K562 (cell line): ENCODE measurements around the gene APCDD1L. TPM values are rescaled to one million over a fixed set of nuclear protein-coding genes. Genes with fewer than 3 reads are reported as not detected.

Source experiments
- ATAC-seq: fragments of 200-7000 bp; cut with Tn5 transposase; 3 replicates; pipeline ENCODE4 v1.9.1; 2020; ENCODE audit warnings: moderate library complexity
- BruUV-seq: library from RNA; stranded (reverse); fragments of 400-500 nt; replicated peaks from 2 replicates; lab custom pipeline; 2021; lab: Mats Ljungman, UMichigan
- CTCF ChIA-PET: fragments of 300-600 bp; formaldehyde crosslinking; extraction: SDS; loops from one replicate; lab custom pipeline; 2021; ENCODE audit warnings: low intra/inter-chr PET ratio; lab: Yijun Ruan, JAX
- POLR2A ChIA-PET: fragments of 300-600, 350-650 bp; sonication (Branson Sonifier 250); formaldehyde crosslinking; extraction: SDS; loops from one replicate; lab custom pipeline; 2021; ENCODE audit warnings: antibody characterized with exemption, inconsistent platforms; lab: Yijun Ruan, JAX
- DNase-seq, 4 experiments: peaks; one replicate each; pipeline versions ENCODE4 v3.0.0 to v3.0.0-alpha.2; 2011 to 2018; ENCODE audit warnings: low spot score in 3 of 4, mixed read lengths in 3 of 4; ENCODE audit errors: extremely low read depth in 1 of 4
- FAIRE-seq: peaks from 2 replicates; lab custom pipeline; 2011; peaks lifted over from hg19 to GRCh38; lab: Jason Lieb, UNC
- H2AFZ ChIP-seq: 2 replicates; pipeline ENCODE4 v1.6.0; 2011; ENCODE audit warnings: low read depth, low read length, control low read depth, inconsistent platforms
- H3K27ac ChIP-seq: fragments of 200-600 bp; 3 replicates; pipeline ENCODE4 v1.8.0; 2011; ENCODE audit warnings: low read depth, mild to moderate bottlenecking, control low read depth, inconsistent platforms, low read length, moderate library complexity, mixed read lengths; ENCODE audit errors: extremely low read depth
- H3K27me3 ChIP-seq, 2 experiments: fragments of 300-600 bp in 1 of 2; 2 replicates in 1 of 2; 3 replicates in 1 of 2; pipeline versions ENCODE4 v1.6.0 to v1.8.0; 2011; ENCODE audit warnings: inconsistent platforms in 2 of 2, low read length in 2 of 2, mild to moderate bottlenecking in 1 of 2, mixed read lengths in 1 of 2, moderate library complexity in 1 of 2; ENCODE audit not compliant: control insufficient read depth in 2 of 2, insufficient read depth in 2 of 2
- H3K36me3 ChIP-seq: fragments of 300-600 bp; 3 replicates; pipeline ENCODE4 v1.8.0; 2011; ENCODE audit warnings: mild to moderate bottlenecking, low read length, inconsistent platforms; ENCODE audit not compliant: control insufficient read depth, insufficient read depth
- H3K4me1 ChIP-seq, 2 experiments: fragments of 200-600 bp in 1 of 2; replicated peaks in 1 of 2; 2 replicates in 1 of 2; 3 replicates in 1 of 2; pipeline versions ENCODE4 v1.5.1 to v1.8.0; 2011; ENCODE audit warnings: inconsistent platforms in 2 of 2, low read length in 2 of 2, mild to moderate bottlenecking in 1 of 2, mixed read lengths in 1 of 2, moderate library complexity in 1 of 2; ENCODE audit not compliant: control insufficient read depth in 2 of 2, insufficient read depth in 2 of 2
- H3K4me2 ChIP-seq: 2 replicates; pipeline ENCODE4 v1.6.1; 2011; ENCODE audit warnings: low read length, control low read depth, inconsistent platforms, mixed read lengths; ENCODE audit not compliant: insufficient read depth
- H3K4me3 ChIP-seq: fragments of 200-600 bp; sonication (generic), shearing (Covaris generic); 2 replicates; pipeline ENCODE4 v1.5.1; 2016; ENCODE audit warnings: control low read depth, inconsistent platforms
- H3K79me2 ChIP-seq: fragments of 200-600 bp; 3 replicates; pipeline ENCODE4 v1.8.0; 2011; ENCODE audit warnings: low read length, inconsistent platforms; ENCODE audit not compliant: control insufficient read depth, insufficient read depth
- H3K9ac ChIP-seq, 2 experiments: 2 replicates each; pipeline versions ENCODE4 v1.6.0 to v1.6.1; 2011; ENCODE audit warnings: low read depth in 2 of 2, low read length in 2 of 2, control low read depth in 1 of 2, inconsistent platforms in 1 of 2, mild to moderate bottlenecking in 1 of 2, mixed read lengths in 1 of 2; ENCODE audit not compliant: insufficient read depth in 1 of 2
- H3K9me1 ChIP-seq: one replicate; pipeline ENCODE4 v1.6.0; 2011; ENCODE audit warnings: inconsistent platforms, mild to moderate bottlenecking, low read length, moderate library complexity; ENCODE audit not compliant: control insufficient read depth, insufficient read depth
- H3K9me3 ChIP-seq: replicated peaks from 2 replicates; pipeline ENCODE4 v1.5.1; 2011; ENCODE audit warnings: low read depth, low read length, inconsistent platforms; ENCODE audit not compliant: control insufficient read depth, insufficient read depth
- H4K20me1 ChIP-seq: replicated peaks from 2 replicates; pipeline ENCODE4 v1.6.1; 2011; ENCODE audit warnings: low read length, inconsistent platforms, mixed read lengths; ENCODE audit not compliant: control insufficient read depth, insufficient read depth
- CAMTA2 ChIP-seq: fragments of 250-450 bp; sonication (Bioruptor Pico); conservative IDR thresholded peaks from 2 replicates; pipeline ENCODE4 v1.5.1; 2022
- FOXK1 ChIP-seq: sonication (generic); formaldehyde crosslinking; IDR thresholded peaks from 2 replicates; pipeline ENCODE4 v1.8.0; 2022; ENCODE audit warnings: missing genetic modification reagents, mild to moderate bottlenecking, borderline replicate concordance
- GATAD2A ChIP-seq: fragments of 450-650 bp; IDR thresholded peaks from 2 replicates; pipeline ENCODE4 v1.6.1; 2017
- MECOM ChIP-seq: fragments of 250-450 bp; sonication (Bioruptor Pico); IDR thresholded peaks from 2 replicates; pipeline ENCODE4 v1.8.0; 2022; ENCODE audit warnings: inconsistent platforms
- MIER1 ChIP-seq: fragments of 450-650 bp; IDR thresholded peaks from 2 replicates; pipeline ENCODE4 v1.6.1; 2016; ENCODE audit warnings: antibody characterized with exemption, mild to moderate bottlenecking, low read depth
- POLR2AphosphoS2 ChIP-seq: IDR thresholded peaks from 2 replicates; pipeline ENCODE4 v1.6.1; 2012; ENCODE audit warnings: low read length, improper control_type of control experiment
- RAD21 ChIP-seq, 2 experiments: fragments of 250-450 bp in 1 of 2; fragments of 450-650 bp in 1 of 2; sonication (Bioruptor Pico) in 1 of 2; formaldehyde crosslinking in 1 of 2; IDR thresholded peaks in 1 of 2; conservative IDR thresholded peaks in 1 of 2; 2 replicates each; pipeline versions ENCODE4 v1.4.0 to v1.8.0; 2020 to 2022; ENCODE audit warnings: mild to moderate bottlenecking in 2 of 2, moderate library complexity in 1 of 2
- RBFOX2 ChIP-seq: fragments of 200-400 bp; formaldehyde crosslinking; IDR thresholded peaks from 2 replicates; pipeline ENCODE4 v1.6.1; 2017; ENCODE audit warnings: low read depth, mild to moderate bottlenecking, low read length, moderate library complexity
- RBM25 ChIP-seq: fragments of 200-400 bp; formaldehyde crosslinking; IDR thresholded peaks from 2 replicates; pipeline ENCODE4 v1.6.1; 2018; ENCODE audit warnings: low read length, low read depth, moderate library complexity; ENCODE audit not compliant: severe bottlenecking
- SMC3 ChIP-seq: conservative IDR thresholded peaks from 2 replicates; pipeline ENCODE4 v1.6.1; 2011; ENCODE audit warnings: low read depth, low read length, improper control_type of control experiment; ENCODE audit not compliant: insufficient read depth
- ZKSCAN8 ChIP-seq: fragments of 200-800 bp; sonication (Bioruptor generic); IDR thresholded peaks from 2 replicates; pipeline ENCODE4 v1.6.1; 2016; ENCODE audit warnings: missing genetic modification characterization, missing compliant biosample characterization
- ZNF311 ChIP-seq: fragments of 250-450 bp; sonication (Bioruptor Pico); IDR thresholded peaks from 2 replicates; pipeline ENCODE4 v1.4.0; 2020; ENCODE audit warnings: mild to moderate bottlenecking, moderate library complexity
- ZNF57 ChIP-seq: fragments of 450-650 bp; formaldehyde crosslinking; IDR thresholded peaks from 2 replicates; pipeline ENCODE4 v1.4.0; 2020; ENCODE audit warnings: mild to moderate bottlenecking, moderate library complexity
- ZNF589 ChIP-seq: fragments of 200-800 bp; sonication (Bioruptor generic); IDR thresholded peaks from 2 replicates; pipeline ENCODE4 v1.6.1; 2016; ENCODE audit warnings: low read depth, missing genetic modification characterization, missing compliant biosample characterization
- WGBS: fragments of 100-300 bp; shearing (Covaris generic); methylation state at CpG from one replicate; pipeline ENCODE4 v1.1.6; 2016; ENCODE audit warnings: low coverage, mixed read lengths; ENCODE audit not compliant: insufficient coverage; ENCODE audit errors: missing lambda C conversion rate; 5-methylcytosine and 5-hydroxymethylcytosine counted together
- in situ Hi-C: fragments of 300-500 bp; cut with MboI; formaldehyde crosslinking; loops from 4 replicates; pipeline ENCODE4 v1.15.0; 2018; ENCODE audit warnings: inconsistent platforms, mixed read lengths
- intact Hi-C: fragments of 100-400 bp; cut with micrococcal nuclease; formaldehyde crosslinking; loops from 2 replicates; pipeline ENCODE4 v1.14.2; 2022
- polyA plus RNA-seq, 8 experiments: library from polyadenylated mRNA; depleted of rRNA in 4 of 8; stranded (reverse) in 5 of 8; unstranded in 3 of 8; fragments of >200 nt; fragmentation: Nextera tagmentation in 2 of 8; fragmentation: Illumina TruSeq in 1 of 8; extraction: Ambion mirVana in 2 of 8; extraction: Trizol in 1 of 8; gene quantifications; 2 replicates each; pipeline versions ENCODE4 v1.2.1 to v1.2.3, GENCODE V29; 2011 to 2014; ENCODE audit warnings: inconsistent platforms in 1 of 8, missing spikeins in 1 of 8
- total RNA-seq, 7 experiments: library from RNA; depleted of rRNA in 6 of 7; stranded (reverse); fragments of >200 nt in 6 of 7; fragmentation: Illumina TruSeq in 2 of 7; extraction: Trizol in 2 of 7; gene quantifications; 2 replicates each; pipeline versions ENCODE4 v1.2.1 to v1.2.3, GENCODE V29; 2011 to 2021; ENCODE audit warnings: low replicate concordance in 1 of 7
- TF ChIP-seq, protein P1 (sequence below): fragments of 450-650 bp; IDR thresholded peaks from 2 replicates; pipeline ENCODE4 v1.6.1; 2016; ENCODE audit warnings: mild to moderate bottlenecking
- TF ChIP-seq, protein P2 (sequence below): fragments of 250-450 bp; sonication (Bioruptor Pico); IDR thresholded peaks from 2 replicates; pipeline ENCODE4 v1.4.0; 2020; ENCODE audit warnings: mild to moderate bottlenecking

The APCDD1L gene
- total and polyA plus RNA-seq, 9 of the 15 experiments (the other 6 are each of a cell fraction or from before 2014, with no cell fraction given), result not detected

DNA sequence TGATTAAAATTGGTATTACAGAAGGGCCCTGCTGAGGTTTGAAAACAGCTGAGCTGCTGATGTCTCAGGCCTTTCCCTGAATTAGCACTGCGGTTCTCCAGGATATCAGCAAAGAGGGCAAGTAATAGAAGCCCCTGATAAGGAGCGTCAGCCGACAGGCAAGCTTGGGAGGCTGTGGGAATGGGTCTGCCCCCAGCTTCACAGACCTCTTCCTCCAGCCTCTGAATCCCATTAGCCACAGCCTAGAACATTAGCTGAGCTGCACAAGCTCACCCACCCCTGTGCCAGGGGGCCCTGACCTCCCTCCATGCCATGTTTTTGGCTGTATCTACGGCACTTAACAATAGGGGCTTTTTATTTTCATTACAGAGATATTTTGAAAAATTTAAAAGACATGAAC, 66.2 kb downstream of the APCDD1L start (continued):
- TF ChIP-seq, protein P1, sequence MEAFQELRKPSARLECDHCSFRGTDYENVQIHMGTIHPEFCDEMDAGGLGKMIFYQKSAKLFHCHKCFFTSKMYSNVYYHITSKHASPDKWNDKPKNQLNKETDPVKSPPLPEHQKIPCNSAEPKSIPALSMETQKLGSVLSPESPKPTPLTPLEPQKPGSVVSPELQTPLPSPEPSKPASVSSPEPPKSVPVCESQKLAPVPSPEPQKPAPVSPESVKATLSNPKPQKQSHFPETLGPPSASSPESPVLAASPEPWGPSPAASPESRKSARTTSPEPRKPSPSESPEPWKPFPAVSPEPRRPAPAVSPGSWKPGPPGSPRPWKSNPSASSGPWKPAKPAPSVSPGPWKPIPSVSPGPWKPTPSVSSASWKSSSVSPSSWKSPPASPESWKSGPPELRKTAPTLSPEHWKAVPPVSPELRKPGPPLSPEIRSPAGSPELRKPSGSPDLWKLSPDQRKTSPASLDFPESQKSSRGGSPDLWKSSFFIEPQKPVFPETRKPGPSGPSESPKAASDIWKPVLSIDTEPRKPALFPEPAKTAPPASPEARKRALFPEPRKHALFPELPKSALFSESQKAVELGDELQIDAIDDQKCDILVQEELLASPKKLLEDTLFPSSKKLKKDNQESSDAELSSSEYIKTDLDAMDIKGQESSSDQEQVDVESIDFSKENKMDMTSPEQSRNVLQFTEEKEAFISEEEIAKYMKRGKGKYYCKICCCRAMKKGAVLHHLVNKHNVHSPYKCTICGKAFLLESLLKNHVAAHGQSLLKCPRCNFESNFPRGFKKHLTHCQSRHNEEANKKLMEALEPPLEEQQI, result no peak
- TF ChIP-seq, protein P2, sequence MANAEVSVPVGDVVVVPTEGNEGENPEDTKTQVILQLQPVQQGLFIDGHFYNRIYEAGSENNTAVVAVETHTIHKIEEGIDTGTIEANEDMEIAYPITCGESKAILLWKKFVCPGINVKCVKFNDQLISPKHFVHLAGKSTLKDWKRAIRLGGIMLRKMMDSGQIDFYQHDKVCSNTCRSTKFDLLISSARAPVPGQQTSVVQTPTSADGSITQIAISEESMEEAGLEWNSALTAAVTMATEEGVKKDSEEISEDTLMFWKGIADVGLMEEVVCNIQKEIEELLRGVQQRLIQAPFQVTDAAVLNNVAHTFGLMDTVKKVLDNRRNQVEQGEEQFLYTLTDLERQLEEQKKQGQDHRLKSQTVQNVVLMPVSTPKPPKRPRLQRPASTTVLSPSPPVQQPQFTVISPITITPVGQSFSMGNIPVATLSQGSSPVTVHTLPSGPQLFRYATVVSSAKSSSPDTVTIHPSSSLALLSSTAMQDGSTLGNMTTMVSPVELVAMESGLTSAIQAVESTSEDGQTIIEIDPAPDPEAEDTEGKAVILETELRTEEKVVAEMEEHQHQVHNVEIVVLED (CRISPR knock-in tag), result no peak
- TF ChIP-seq MIER1, result no peak
- TF ChIP-seq ZNF311 (CRISPR knock-in tag), result no peak

DNA sequence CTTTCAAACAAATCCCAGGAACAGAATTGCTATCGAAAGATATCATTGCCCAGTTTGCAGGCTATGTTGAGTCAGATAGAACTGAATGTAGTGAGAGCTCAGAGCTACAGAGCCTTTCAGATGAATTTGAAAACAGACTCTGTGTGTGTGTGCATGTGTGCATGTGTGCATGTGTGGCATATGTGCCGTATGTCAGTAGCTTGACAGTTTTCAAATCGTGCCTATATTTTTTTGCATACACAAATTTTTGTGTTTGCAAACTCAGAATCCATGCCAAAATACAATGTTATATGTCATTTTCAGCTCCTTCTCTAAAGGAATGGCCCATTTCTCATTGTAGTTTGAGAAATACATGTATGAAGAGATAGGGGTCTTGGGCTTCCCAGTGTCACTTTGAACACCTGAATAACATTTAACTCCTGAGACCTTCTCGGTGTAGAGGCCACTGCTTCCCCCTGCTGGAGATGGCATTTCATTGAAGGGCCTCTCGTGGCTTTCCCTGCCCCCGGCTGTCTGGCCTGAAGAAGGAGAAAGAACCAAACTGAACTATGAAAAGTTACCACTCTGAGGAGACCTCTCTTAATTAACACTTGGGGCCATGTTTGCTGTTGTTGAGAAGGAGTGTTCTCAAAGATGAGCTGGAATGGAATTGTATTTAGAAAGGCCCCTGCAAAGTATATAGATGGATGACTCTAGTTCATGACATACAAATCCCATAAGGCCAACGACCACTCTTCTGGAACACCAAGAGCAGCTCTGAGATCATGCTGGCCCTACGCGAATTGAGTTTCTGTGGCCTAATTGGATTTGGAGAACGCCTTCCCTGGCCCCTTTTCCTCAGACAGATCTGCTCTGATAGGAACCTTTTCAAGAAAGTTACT, 67.4 kb downstream of the APCDD1L start:
- POLR2A ChIA-PET, result no interaction called here
- TF ChIP-seq RBFOX2 (no peak), ZNF57 (CRISPR knock-in tag) (no peak), GATAD2A (no peak), SMC3 (peak; percentile 70), MECOM (no peak), ZKSCAN8 (CRISPR knock-in tag) (no peak), CAMTA2 (no peak), RBM25 (no peak), ZNF589 (CRISPR knock-in tag) (no peak), FOXK1 (CRISPR knock-in tag) (no peak), POLR2AphosphoS2 (no peak; the same call in 1 of the 2 replicates), RAD21 (CRISPR knock-in tag; conservative IDR thresholded peaks at IDR 0.05 in 1 of 2, IDR thresholded peaks at IDR 0.05 in 1 of 2) (peak; percentile 64 to 88)

More for the DNA sequence above, 67.4 kb downstream of the APCDD1L start:
- H3K27ac ChIP-seq, result no peak overlapping the region
- FAIRE-seq (peak; percentile 93), DNase-seq (peak; percentile 57 to 72 (median 62)), ATAC-seq (peak; percentile 96)
- H3K27me3 ChIP-seq, result no peaks in the 10 kb centered on the region
- H3K9me3 ChIP-seq, result no peaks in the 10 kb centered on the region
- H3K9me1 ChIP-seq, result no peaks in the 10 kb centered on the region
- H2AFZ ChIP-seq, result no peak overlapping the region
- no peaks in the 10 kb centered on the region for H4K20me1 ChIP-seq
- H3K4me1 ChIP-seq, result no peaks in the 10 kb centered on the region
- in situ Hi-C loops, result no loop called here
- H3K36me3 ChIP-seq, result peaks cover 70% of the 10 kb centered on the region
- no peaks in the 10 kb centered on the region; the same call in 2 of the 3 replicates for H3K79me2 ChIP-seq
- intact Hi-C loops, result loop anchor here (1.0 kb wide), 1 partner anchor 210 kb away; no protein-coding TSS in a partner anchor
- no peak overlapping the region for H3K4me3 ChIP-seq
- CTCF ChIA-PET, result interaction anchor here (0.5 to 4.7 kb wide), 6 partner anchors 12 to 930 kb away, joined by 3 to 63 read pairs (median 5); no protein-coding TSS in a partner anchor
- no peak overlapping the region for H3K4me2 ChIP-seq
- BruUV-seq, result no TSS peak
- 74% methylated on average over 10 of the region's 10 CpGs for WGBS
- H3K9ac ChIP-seq, result no peak overlapping the region
